ENCODE data around the gene MRPS26.
A peak's percentile ranks its signal among the peaks of the same experiment; 100 is the strongest.

The MRPS26 gene

GRCh38 chr20:3032624-3033023 is 13.2 kb upstream of the MRPS26 start (continued):
- no peak for TF ChIP-seq GLIS2 (tag by site-specific recombination; IDR thresholded peaks at IDR 0.05)

- ChIA-PET POLR2A (no interaction called here), CTCF (interaction anchor here (0.6 kb wide), 1 partner anchor 1742 kb away, joined by 3 read pairs; no protein-coding TSS in a partner anchor)
- TF ChIP-seq ZBTB6 (tag by site-specific recombination; IDR thresholded peaks at IDR 0.05): no peak
- TF ChIP-seq PRDM1 (tag by site-specific recombination; IDR thresholded peaks at IDR 0.05): peak; percentile 20; the same call in 1 of the 2 replicates
- Histone ChIP-seq H3K36me3 (ENCODE audit: control insufficient read depth in 2 of 2, insufficient read depth in 1 of 2, low read length in 2 of 2) (peaks cover 31 to 74% of the 10 kb centered on the region in 2 experiments), H3K4me1 (ENCODE audit: control insufficient read depth, insufficient read depth, low read length) (peaks cover 12% of the 10 kb centered on the region), H3K9me3 (ENCODE audit: control insufficient read depth, insufficient read depth, low read depth, low read length) (no peaks in the 10 kb centered on the region), H3K27ac (ENCODE audit: extremely low read depth, low read depth, low read length) (no peak overlapping the region), H3K4me3 (ENCODE audit: low read depth, low read length) (no peak overlapping the region)
Observed at GRCh38 chr20:3037654-3038053, 8.2 kb upstream of the MRPS26 start.

- Histone ChIP-seq H3K9me3 (ENCODE audit: control insufficient read depth, insufficient read depth, low read depth, low read length) (no peaks in the 10 kb centered on the region), H3K4me3 (ENCODE audit: low read depth, low read length) (no peak overlapping the region), H3K27ac (ENCODE audit: extremely low read depth, low read depth, low read length) (no peak overlapping the region), H3K36me3 (ENCODE audit: control insufficient read depth in 2 of 2, insufficient read depth in 1 of 2, low read length in 2 of 2) (peaks cover 26 to 67% of the 10 kb centered on the region in 2 experiments), H3K4me1 (ENCODE audit: control insufficient read depth, insufficient read depth, low read length) (peaks cover 12% of the 10 kb centered on the region)
- CTCF ChIA-PET: interaction anchor here (0.6 kb wide), 1 partner anchor 1742 kb away, joined by 3 read pairs; no protein-coding TSS in a partner anchor
- no peak for TF ChIP-seq ZNF324 (tag by site-specific recombination; IDR thresholded peaks at IDR 0.05)
- TF ChIP-seq ZNF221 (tag by site-specific recombination; IDR thresholded peaks at IDR 0.05; ENCODE audit: borderline replicate concordance): no peak
- no peak for TF ChIP-seq GFI1B (tag by site-specific recombination; IDR thresholded peaks at IDR 0.05)
- no peak for TF ChIP-seq ZNF670 (tag by site-specific recombination; IDR thresholded peaks at IDR 0.05; ENCODE audit: low read depth)
- no peak for TF ChIP-seq ZNF837 (tag by site-specific recombination; IDR thresholded peaks at IDR 0.05)
- TF ChIP-seq ZNF830 (tag by site-specific recombination; IDR thresholded peaks at IDR 0.05; ENCODE audit: low read depth): no peak
- TF ChIP-seq ZNF155 (tag by site-specific recombination; IDR thresholded peaks at IDR 0.05): no peak
- no peak for TF ChIP-seq ZNF664 (tag by site-specific recombination; IDR thresholded peaks at IDR 0.05)
- no peak for TF ChIP-seq ZNF426 (tag by site-specific recombination; IDR thresholded peaks at IDR 0.05)
- no peak for TF ChIP-seq SP7 (tag by site-specific recombination; IDR thresholded peaks at IDR 0.05)
- no peak for TF ChIP-seq SP2 (tag by site-specific recombination; IDR thresholded peaks at IDR 0.05)
- TF ChIP-seq KLF1 (tag by site-specific recombination; IDR thresholded peaks at IDR 0.05): no peak
- no peak for TF ChIP-seq ZNF354C (tag by site-specific recombination; IDR thresholded peaks at IDR 0.05; ENCODE audit: borderline replicate concordance, low read depth)
- no peak for TF ChIP-seq ZNF121 (tag by site-specific recombination; IDR thresholded peaks at IDR 0.05)
- POLR2A ChIA-PET: no interaction called here
Observed at GRCh38 chr20:3038454-3038853, 7.4 kb upstream of the MRPS26 start.

DNA sequence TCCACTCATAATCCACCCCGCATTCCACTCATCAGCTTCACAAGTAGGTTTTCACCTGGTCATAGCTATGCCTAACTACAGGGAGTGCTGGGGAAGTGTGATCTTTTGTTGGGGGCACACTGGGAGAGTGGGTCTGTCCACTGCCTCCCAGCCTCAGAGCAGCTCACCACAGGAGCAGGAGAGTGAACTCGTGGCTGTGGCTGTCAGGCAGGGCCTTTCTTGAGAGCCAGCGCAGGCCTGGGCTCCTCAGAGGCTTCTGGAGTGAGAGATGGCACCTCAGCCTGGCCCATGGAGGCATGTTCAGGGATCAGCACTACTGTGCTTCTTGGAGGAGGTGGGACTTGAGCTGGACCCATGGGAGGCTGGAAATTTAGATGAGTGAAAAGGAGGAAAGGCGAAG is 6.4 kb upstream of the MRPS26 start:
- peaks cover 12% of the 10 kb centered on the region for H3K4me1 ChIP-seq (ENCODE audit: control insufficient read depth, insufficient read depth, low read length)
- ChIA-PET POLR2A (no interaction called here), CTCF (interaction anchor here (0.6 kb wide), 2 partner anchors 265 to 280 kb away, joined by 3 read pairs; no protein-coding TSS in a partner anchor)
- no peak for TF ChIP-seq ZNF473 (tag by site-specific recombination; IDR thresholded peaks at IDR 0.05)
- no peak for TF ChIP-seq ZNF16 (tag by site-specific recombination; IDR thresholded peaks at IDR 0.05; ENCODE audit: low read depth)
- TF ChIP-seq HOXC10 (CRISPR knock-in tag; IDR thresholded peaks at IDR 0.05): no peak
- no peak for TF ChIP-seq ZNF394 (tag by site-specific recombination; IDR thresholded peaks at IDR 0.05; ENCODE audit: borderline replicate concordance)
- no peak for TF ChIP-seq ZNF426 (tag by site-specific recombination; IDR thresholded peaks at IDR 0.05)
- no peak for TF ChIP-seq SETDB1 (IDR thresholded peaks at IDR 0.05; ENCODE audit: insufficient read length, low read length)
- TF ChIP-seq PRDM1 (tag by site-specific recombination; IDR thresholded peaks at IDR 0.05): no peak
- H3K27ac ChIP-seq (ENCODE audit: extremely low read depth, low read depth, low read length): no peak overlapping the region
- H3K9me3 ChIP-seq (ENCODE audit: control insufficient read depth, insufficient read depth, low read depth, low read length): no peaks in the 10 kb centered on the region
- no peak overlapping the region for H3K4me3 ChIP-seq (ENCODE audit: low read depth, low read length)
- H3K36me3 ChIP-seq (ENCODE audit: control insufficient read depth in 2 of 2, insufficient read depth in 1 of 2, low read length in 2 of 2): peaks cover 21 to 63% of the 10 kb centered on the region in 2 experiments
